ENCODE results near the gene PLBD2. TPM values are rescaled to one million over a fixed set of nuclear protein-coding genes. Genes with fewer than 3 reads are reported as not detected.

PLBD2 gene
- total and polyA plus RNA-seq, 9 of the 15 experiments (the other 6 are each of a cell fraction or from before 2014, with no cell fraction given) = 2.4 to 37.4 (median 6.0) TPM

GRCh38 chr12:113413488-113413939 lies 55.1 kb downstream of the PLBD2 start:
- H4K20me1 ChIP-seq (replicated peaks; ENCODE audit: control insufficient read depth, insufficient read depth, low read length) = no peaks in the 10 kb centered on the region
- peak; percentile 48 for FAIRE-seq
- H2AFZ ChIP-seq (ENCODE audit: low read depth, low read length) = peak overlapping the region; percentile 69
- peaks cover 11 to 16% of the 10 kb centered on the region in 2 experiments for H3K4me1 ChIP-seq (replicated peaks in 1 of 2; ENCODE audit: control insufficient read depth in 2 of 2, insufficient read depth in 2 of 2, low read length in 2 of 2)
- CTCF ChIA-PET (ENCODE audit: low intra/inter-chr PET ratio) = no interaction called here
- POLR2A ChIA-PET = interaction anchor here (0.7 to 1.4 kb wide), 2 partner anchors 9 to 12 kb away, joined by 4 to 5 read pairs; no protein-coding TSS in a partner anchor
- ATAC-seq = peak; percentile 42
- no peaks in the 10 kb centered on the region for H3K79me2 ChIP-seq (ENCODE audit: control insufficient read depth, insufficient read depth, low read length)
- WGBS (ENCODE audit: insufficient coverage, low coverage, missing lambda C conversion rate) = 10% methylated on average over 5 of the region's 11 CpGs
- no peak overlapping the region; the same call in 1 of the 2 replicates for H3K4me2 ChIP-seq (ENCODE audit: insufficient read depth, low read length)
- no peaks in the 10 kb centered on the region for H3K36me3 ChIP-seq (ENCODE audit: control insufficient read depth, insufficient read depth, low read length)
- no peak overlapping the region for H3K9ac ChIP-seq (ENCODE audit: insufficient read depth in 1 of 2, low read depth in 2 of 2, low read length in 2 of 2)
- in situ Hi-C loops (cut with MboI) = loop anchor here (25.0 kb wide), 1 partner anchor 226 kb away; the partner anchor contains the start of genes DDX54 and RITA1
- intact Hi-C loops (cut with micrococcal nuclease) = no loop called here
- no peak overlapping the region for H3K4me3 ChIP-seq
- H3K27ac ChIP-seq (ENCODE audit: extremely low read depth, low read depth, low read length) = no peak overlapping the region
- peak in 3 of 4 experiments; percentile 28 to 44 (median 35) for DNase-seq (ENCODE audit: extremely low read depth in 1 of 4, low spot score in 3 of 4)
- no peaks in the 10 kb centered on the region for H3K9me3 ChIP-seq (replicated peaks; ENCODE audit: control insufficient read depth, insufficient read depth, low read depth, low read length)
- H3K9me1 ChIP-seq (ENCODE audit: control insufficient read depth, insufficient read depth, low read length) = no peaks in the 10 kb centered on the region
- no peaks in the 10 kb centered on the region for H3K27me3 ChIP-seq (ENCODE audit: control insufficient read depth in 2 of 2, insufficient read depth in 2 of 2, low read length in 2 of 2)
- no TSS peak for BruUV-seq (replicated peaks)
- peak; percentile 51; the same call in 1 of the 2 replicates for TF ChIP-seq CBX1 (IDR thresholded peaks at IDR 0.05; ENCODE audit: low read depth)
- peak; percentile 55 for TF ChIP-seq ZNF316 (IDR thresholded peaks at IDR 0.05)
- TF ChIP-seq HDAC2 (IDR thresholded peaks at IDR 0.05) = peak; percentile 85
- TF ChIP-seq BCOR (IDR thresholded peaks at IDR 0.05) = peak; percentile 95
- TF ChIP-seq, protein P1, sequence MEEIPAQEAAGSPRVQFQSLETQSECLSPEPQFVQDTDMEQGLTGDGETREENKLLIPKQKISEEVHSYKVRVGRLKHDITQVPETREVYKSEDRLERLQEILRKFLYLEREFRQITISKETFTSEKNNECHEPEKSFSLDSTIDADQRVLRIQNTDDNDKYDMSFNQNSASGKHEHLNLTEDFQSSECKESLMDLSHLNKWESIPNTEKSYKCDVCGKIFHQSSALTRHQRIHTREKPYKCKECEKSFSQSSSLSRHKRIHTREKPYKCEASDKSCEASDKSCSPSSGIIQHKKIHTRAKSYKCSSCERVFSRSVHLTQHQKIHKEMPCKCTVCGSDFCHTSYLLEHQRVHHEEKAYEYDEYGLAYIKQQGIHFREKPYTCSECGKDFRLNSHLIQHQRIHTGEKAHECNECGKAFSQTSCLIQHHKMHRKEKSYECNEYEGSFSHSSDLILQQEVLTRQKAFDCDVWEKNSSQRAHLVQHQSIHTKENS (CRISPR knock-in tag; IDR thresholded peaks at IDR 0.05) = no peak
- peak; percentile 84 for TF ChIP-seq MAFG (tag; conservative IDR thresholded peaks at IDR 0.05)
- no peak for TF ChIP-seq MTA2 (IDR thresholded peaks at IDR 0.05; ENCODE audit: low read depth)
- TF ChIP-seq C11orf30 (IDR thresholded peaks at IDR 0.05; ENCODE audit: low read depth) = 0 out of 2 replicates have a peak, but pooled peaks have one; percentile 23
- TF ChIP-seq YY1 (IDR thresholded peaks at IDR 0.05; ENCODE audit: borderline replicate concordance in 1 of 3, control insufficient read depth in 1 of 3, extremely low read depth in 1 of 3, insufficient read depth in 3 of 3, insufficient read length in 1 of 3, insufficient replicate concordance in 2 of 3, low read depth in 1 of 3, low read length in 2 of 3) = no peak
- peak in 1 of 2 experiments; percentile 86; a peak in 3 of 4 replicates for TF ChIP-seq RCOR1 (IDR thresholded peaks at IDR 0.05; ENCODE audit: borderline replicate concordance in 1 of 2, low read depth in 2 of 2, low read length in 2 of 2)
- TF ChIP-seq SMAD4 (CRISPR knock-in tag; conservative IDR thresholded peaks at IDR 0.05) = 0 out of 2 replicates have a peak, but pooled peaks have one; percentile 6
- TF ChIP-seq, protein P2, sequence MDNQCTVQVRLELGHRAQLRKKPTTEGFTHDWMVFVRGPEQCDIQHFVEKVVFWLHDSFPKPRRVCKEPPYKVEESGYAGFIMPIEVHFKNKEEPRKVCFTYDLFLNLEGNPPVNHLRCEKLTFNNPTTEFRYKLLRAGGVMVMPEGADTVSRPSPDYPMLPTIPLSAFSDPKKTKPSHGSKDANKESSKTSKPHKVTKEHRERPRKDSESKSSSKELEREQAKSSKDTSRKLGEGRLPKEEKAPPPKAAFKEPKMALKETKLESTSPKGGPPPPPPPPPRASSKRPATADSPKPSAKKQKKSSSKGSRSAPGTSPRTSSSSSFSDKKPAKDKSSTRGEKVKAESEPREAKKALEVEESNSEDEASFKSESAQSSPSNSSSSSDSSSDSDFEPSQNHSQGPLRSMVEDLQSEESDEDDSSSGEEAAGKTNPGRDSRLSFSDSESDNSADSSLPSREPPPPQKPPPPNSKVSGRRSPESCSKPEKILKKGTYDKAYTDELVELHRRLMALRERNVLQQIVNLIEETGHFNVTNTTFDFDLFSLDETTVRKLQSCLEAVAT (IDR thresholded peaks at IDR 0.05) = peak in 1 of 2 experiments; percentile 82; a peak in 2 of 4 replicates
- TF ChIP-seq RHOXF2B (CRISPR knock-in tag; conservative IDR thresholded peaks at IDR 0.05) = no peak
- 0 out of 2 replicates have a peak, but pooled peaks have one; percentile 8 for TF ChIP-seq CEBPB (tag; IDR thresholded peaks at IDR 0.05)
- TF ChIP-seq CTBP1 (IDR thresholded peaks at IDR 0.05; ENCODE audit: borderline replicate concordance) = peak; percentile 51; the same call in 1 of the 2 replicates
- TF ChIP-seq MYC (IDR thresholded peaks at IDR 0.05; ENCODE audit: low read depth, low read length) = 0 out of 2 replicates have a peak, but pooled peaks have one; percentile 20
- TF ChIP-seq MYC (CRISPR knock-in tag; IDR thresholded peaks at IDR 0.05; ENCODE audit: borderline replicate concordance, low read depth) = no peak
- TF ChIP-seq, protein P3, sequence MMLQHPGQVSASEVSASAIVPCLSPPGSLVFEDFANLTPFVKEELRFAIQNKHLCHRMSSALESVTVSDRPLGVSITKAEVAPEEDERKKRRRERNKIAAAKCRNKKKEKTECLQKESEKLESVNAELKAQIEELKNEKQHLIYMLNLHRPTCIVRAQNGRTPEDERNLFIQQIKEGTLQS (IDR thresholded peaks at IDR 0.05) = peak; percentile 52; the same call in 1 of the 2 replicates
- TF ChIP-seq, protein P3 (CRISPR knock-in tag; conservative IDR thresholded peaks at IDR 0.05) = no peak
- TF ChIP-seq RBM25 (IDR thresholded peaks at IDR 0.05; ENCODE audit: low read depth, low read length, severe bottlenecking) = peak; percentile 87

Measured in K562 (cell line).